Panc1 (cell line): ENCODE results near the gene TAC3. TPM values are rescaled to one million over a fixed set of nuclear protein-coding genes. Genes with fewer than 3 reads are reported as not detected.
A peak's percentile ranks its signal among the peaks of the same experiment; 100 is the strongest.

Source experiments
- ATAC-seq: fragments of 200-7000 bp; cut with Tn5 transposase; 2 replicates; pipeline ENCODE4 v1.9.1; 2020; ENCODE audit warnings: mild to moderate bottlenecking, moderate library complexity
- BruUV-seq: library from RNA; stranded (reverse); fragments of 400-500 nt; replicated peaks from 2 replicates; lab custom pipeline; 2021; lab: Mats Ljungman, UMichigan
- CTCF ChIA-PET: fragments of 300-600 bp; sonication (Branson Sonifier 250); formaldehyde crosslinking; loops from one replicate; lab custom pipeline; 2022; ENCODE audit warnings: antibody characterized with exemption; lab: Charles Lee
- POLR2A ChIA-PET: fragments of 300-600 bp; sonication (Branson Sonifier 250); formaldehyde crosslinking; loops from one replicate; lab custom pipeline; 2022; ENCODE audit warnings: antibody characterized with exemption; lab: Charles Lee
- DNase-seq: peaks from one replicate; pipeline ENCODE4 v3.0.0-alpha.2; 2010; ENCODE audit warnings: low read depth, low spot score
- H3K27ac ChIP-seq: 2 replicates; pipeline ENCODE4 v1.5.1; 2011; ENCODE audit warnings: mild to moderate bottlenecking, low read length, inconsistent platforms
- H3K27me3 ChIP-seq: fragments of 200-500 bp; sonication (Bioruptor generic); 2 replicates; pipeline ENCODE4 v1.6.0; 2014; ENCODE audit warnings: low read length, inconsistent platforms; ENCODE audit not compliant: control insufficient read depth, insufficient read depth
- H3K36me3 ChIP-seq: fragments of 200-500 bp; sonication (Bioruptor generic); 2 replicates; pipeline ENCODE4 v1.5.1; 2014; ENCODE audit warnings: inconsistent platforms, mild to moderate bottlenecking, low read length, moderate library complexity; ENCODE audit not compliant: control insufficient read depth, insufficient read depth
- H3K4me1 ChIP-seq: 2 replicates; pipeline ENCODE4 v1.5.1; 2011; ENCODE audit warnings: inconsistent platforms, mild to moderate bottlenecking, low read length, moderate library complexity; ENCODE audit not compliant: control insufficient read depth, insufficient read depth
- H3K4me3 ChIP-seq, 2 experiments: 2 replicates each; pipeline ENCODE4 v1.5.1; 2011 to 2012; ENCODE audit warnings: low read depth in 2 of 2, low read length in 2 of 2, mild to moderate bottlenecking in 2 of 2, inconsistent platforms in 1 of 2, moderate library complexity in 1 of 2
- H3K9me3 ChIP-seq: fragments of 200-500 bp; sonication (Bioruptor generic); 2 replicates; pipeline ENCODE4 v1.5.1; 2014; ENCODE audit warnings: low read depth, mild to moderate bottlenecking, inconsistent platforms, low read length, moderate library complexity; ENCODE audit not compliant: control insufficient read depth, insufficient read depth
- POLR2AphosphoS5 ChIP-seq: IDR thresholded peaks from 2 replicates; pipeline ENCODE4 v1.6.1; 2012; ENCODE audit warnings: mild to moderate bottlenecking, low read depth, low read length, moderate library complexity
- SIN3A ChIP-seq: IDR thresholded peaks from 2 replicates; pipeline ENCODE4 v1.6.1; 2012; ENCODE audit warnings: low read depth, mild to moderate bottlenecking, low read length, moderate library complexity, borderline replicate concordance; ENCODE audit not compliant: insufficient read depth
- TCF7L2 ChIP-seq: IDR thresholded peaks from 2 replicates; pipeline ENCODE4 v1.6.1; 2011; ENCODE audit warnings: mild to moderate bottlenecking, low read depth, low read length, inconsistent platforms
- in situ Hi-C: cut with HindIII; loops from 2 replicates; pipeline ENCODE4 v1.10.0; 2016; ENCODE audit warnings: low sequenced_read_pairs, low pct_unique_long_range_greater_than_20kb
- intact Hi-C: fragments of 100-400 bp; cut with micrococcal nuclease; formaldehyde crosslinking; loops from one replicate; pipeline ENCODE4 v1.10.0; 2022; ENCODE audit not compliant: unreplicated experiment
- total RNA-seq: library from RNA; stranded (reverse); gene quantifications from one replicate; pipeline ENCODE4 v1.2.1, GENCODE V29; 2021; ENCODE audit not compliant: unreplicated experiment
- TF ChIP-seq, protein P1 (sequence below): fragments of 450-650 bp; IDR thresholded peaks from 2 replicates; pipeline ENCODE4 v1.5.1; 2017; ENCODE audit warnings: mild to moderate bottlenecking
- TF ChIP-seq, protein P2 (sequence below), 2 experiments: IDR thresholded peaks; 2 replicates each; pipeline ENCODE4 v1.6.1; 2011 to 2012; ENCODE audit warnings: low read depth in 2 of 2, control low read depth in 1 of 2, low read length in 1 of 2, mild to moderate bottlenecking in 1 of 2, moderate library complexity in 1 of 2; ENCODE audit not compliant: insufficient read depth in 1 of 2

TAC3 gene
- total RNA-seq, 1 experiment from 2014 or later: not detected

DNA sequence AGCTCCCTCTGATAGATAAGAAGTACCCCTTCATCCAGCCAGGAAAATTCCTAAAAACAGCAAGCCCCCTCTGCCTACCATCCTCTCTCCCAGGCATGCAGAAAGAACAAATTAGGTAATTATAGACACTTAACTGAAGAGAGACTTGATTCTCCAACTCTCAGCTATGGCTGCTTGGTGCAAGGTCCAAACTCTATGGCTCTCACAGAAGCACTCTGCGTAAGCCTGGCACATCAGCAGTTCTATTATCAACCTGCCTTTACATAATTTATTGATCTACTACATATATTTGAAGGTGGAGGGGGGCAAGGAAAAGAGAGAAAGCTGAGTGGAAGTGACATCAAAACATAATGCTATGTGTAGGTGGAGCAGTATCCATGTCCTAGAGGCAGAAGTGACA lies 34.7 kb upstream of the TAC3 start:
- BruUV-seq: no TSS peak
- ATAC-seq (no peak), DNase-seq (no peak)
- H3K27me3 ChIP-seq: peaks cover under 1% of the 10 kb centered on the region
- H3K27ac ChIP-seq: no peak overlapping the region
- ChIA-PET POLR2A (no interaction called here), CTCF (no interaction called here)
- intact Hi-C loops: no loop called here
- H3K4me1 ChIP-seq: no peaks in the 10 kb centered on the region
- TF ChIP-seq POLR2AphosphoS5 (no peak), SIN3A (no peak), TCF7L2 (no peak)
- TF ChIP-seq, protein P1, sequence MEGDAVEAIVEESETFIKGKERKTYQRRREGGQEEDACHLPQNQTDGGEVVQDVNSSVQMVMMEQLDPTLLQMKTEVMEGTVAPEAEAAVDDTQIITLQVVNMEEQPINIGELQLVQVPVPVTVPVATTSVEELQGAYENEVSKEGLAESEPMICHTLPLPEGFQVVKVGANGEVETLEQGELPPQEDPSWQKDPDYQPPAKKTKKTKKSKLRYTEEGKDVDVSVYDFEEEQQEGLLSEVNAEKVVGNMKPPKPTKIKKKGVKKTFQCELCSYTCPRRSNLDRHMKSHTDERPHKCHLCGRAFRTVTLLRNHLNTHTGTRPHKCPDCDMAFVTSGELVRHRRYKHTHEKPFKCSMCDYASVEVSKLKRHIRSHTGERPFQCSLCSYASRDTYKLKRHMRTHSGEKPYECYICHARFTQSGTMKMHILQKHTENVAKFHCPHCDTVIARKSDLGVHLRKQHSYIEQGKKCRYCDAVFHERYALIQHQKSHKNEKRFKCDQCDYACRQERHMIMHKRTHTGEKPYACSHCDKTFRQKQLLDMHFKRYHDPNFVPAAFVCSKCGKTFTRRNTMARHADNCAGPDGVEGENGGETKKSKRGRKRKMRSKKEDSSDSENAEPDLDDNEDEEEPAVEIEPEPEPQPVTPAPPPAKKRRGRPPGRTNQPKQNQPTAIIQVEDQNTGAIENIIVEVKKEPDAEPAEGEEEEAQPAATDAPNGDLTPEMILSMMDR: no peak
- TF ChIP-seq, protein P2, sequence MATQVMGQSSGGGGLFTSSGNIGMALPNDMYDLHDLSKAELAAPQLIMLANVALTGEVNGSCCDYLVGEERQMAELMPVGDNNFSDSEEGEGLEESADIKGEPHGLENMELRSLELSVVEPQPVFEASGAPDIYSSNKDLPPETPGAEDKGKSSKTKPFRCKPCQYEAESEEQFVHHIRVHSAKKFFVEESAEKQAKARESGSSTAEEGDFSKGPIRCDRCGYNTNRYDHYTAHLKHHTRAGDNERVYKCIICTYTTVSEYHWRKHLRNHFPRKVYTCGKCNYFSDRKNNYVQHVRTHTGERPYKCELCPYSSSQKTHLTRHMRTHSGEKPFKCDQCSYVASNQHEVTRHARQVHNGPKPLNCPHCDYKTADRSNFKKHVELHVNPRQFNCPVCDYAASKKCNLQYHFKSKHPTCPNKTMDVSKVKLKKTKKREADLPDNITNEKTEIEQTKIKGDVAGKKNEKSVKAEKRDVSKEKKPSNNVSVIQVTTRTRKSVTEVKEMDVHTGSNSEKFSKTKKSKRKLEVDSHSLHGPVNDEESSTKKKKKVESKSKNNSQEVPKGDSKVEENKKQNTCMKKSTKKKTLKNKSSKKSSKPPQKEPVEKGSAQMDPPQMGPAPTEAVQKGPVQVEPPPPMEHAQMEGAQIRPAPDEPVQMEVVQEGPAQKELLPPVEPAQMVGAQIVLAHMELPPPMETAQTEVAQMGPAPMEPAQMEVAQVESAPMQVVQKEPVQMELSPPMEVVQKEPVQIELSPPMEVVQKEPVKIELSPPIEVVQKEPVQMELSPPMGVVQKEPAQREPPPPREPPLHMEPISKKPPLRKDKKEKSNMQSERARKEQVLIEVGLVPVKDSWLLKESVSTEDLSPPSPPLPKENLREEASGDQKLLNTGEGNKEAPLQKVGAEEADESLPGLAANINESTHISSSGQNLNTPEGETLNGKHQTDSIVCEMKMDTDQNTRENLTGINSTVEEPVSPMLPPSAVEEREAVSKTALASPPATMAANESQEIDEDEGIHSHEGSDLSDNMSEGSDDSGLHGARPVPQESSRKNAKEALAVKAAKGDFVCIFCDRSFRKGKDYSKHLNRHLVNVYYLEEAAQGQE (IDR thresholded peaks at IDR 0.05; ENCODE audit: insufficient read depth in 1 of 2, low read depth in 2 of 2, low read length in 1 of 2): no peak
- in situ Hi-C loops: no loop called here
- no peaks in the 10 kb centered on the region for H3K36me3 ChIP-seq
- no peak overlapping the region for H3K4me3 ChIP-seq
- no peaks in the 10 kb centered on the region for H3K9me3 ChIP-seq

DNA sequence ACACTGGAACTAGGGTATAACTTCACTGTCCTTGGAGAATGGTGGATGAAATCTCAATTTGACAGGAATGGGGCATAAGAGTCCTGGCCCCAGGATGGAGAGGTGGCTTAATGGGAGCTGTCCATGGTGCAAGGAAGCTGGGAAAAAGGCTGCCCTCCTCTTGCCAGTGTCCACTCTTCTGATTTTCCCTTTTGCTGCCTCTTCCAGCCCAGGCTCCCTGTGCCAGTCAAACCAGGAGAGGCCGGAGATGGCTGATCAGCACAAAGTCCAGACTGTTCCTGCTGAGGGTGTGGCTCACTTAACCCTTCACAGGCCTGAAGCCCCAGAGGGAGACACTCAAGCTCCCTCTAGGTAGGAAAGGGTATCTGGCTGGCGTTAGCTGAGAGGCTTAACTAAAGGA lies 33.6 kb upstream of the TAC3 start, which contains the start of gene MYO1A:
Gene MYO1A, minus strand, starts transcription at position 240 of the 400 bp plus-strand sequence. CDS start 1,806 bp downstream, outside the sequence.
- Histone ChIP-seq H3K27me3 (peaks cover 10% of the 10 kb centered on the region), H3K27ac (no peak within 1 kb of the TSS), H3K36me3 (no peaks in the 10 kb centered on the region), H3K9me3 (no peaks in the 10 kb centered on the region), H3K4me1 (no peaks in the 10 kb centered on the region), H3K4me3 (no peak within 1 kb of the TSS)
- POLR2A ChIA-PET: no interaction called here
- intact Hi-C loops: no loop called here
- no TSS peak for BruUV-seq
- no peak for TF ChIP-seq POLR2AphosphoS5
- TF ChIP-seq, protein P1: no peak
- TF ChIP-seq, protein P2 (IDR thresholded peaks at IDR 0.05; ENCODE audit: insufficient read depth in 1 of 2, low read depth in 2 of 2, low read length in 1 of 2): peak; percentile 90 to 94
- in situ Hi-C loops: no loop called here
- ATAC-seq (peak; percentile 36; the same call in 1 of the 2 replicates), DNase-seq (no peak)
- CTCF ChIA-PET: interaction anchor here (0.7 kb wide), 1 partner anchor 39 kb away, joined by 3 read pairs; no protein-coding TSS in a partner anchor
